ENCODE results near the gene U2AF1L4. TPM values are rescaled to one million over a fixed set of nuclear protein-coding genes. Genes with fewer than 3 reads are reported as not detected.

U2AF1L4 gene
- total and polyA plus RNA-seq, 2 donors: 19.8 to 45.0 TPM

DNA sequence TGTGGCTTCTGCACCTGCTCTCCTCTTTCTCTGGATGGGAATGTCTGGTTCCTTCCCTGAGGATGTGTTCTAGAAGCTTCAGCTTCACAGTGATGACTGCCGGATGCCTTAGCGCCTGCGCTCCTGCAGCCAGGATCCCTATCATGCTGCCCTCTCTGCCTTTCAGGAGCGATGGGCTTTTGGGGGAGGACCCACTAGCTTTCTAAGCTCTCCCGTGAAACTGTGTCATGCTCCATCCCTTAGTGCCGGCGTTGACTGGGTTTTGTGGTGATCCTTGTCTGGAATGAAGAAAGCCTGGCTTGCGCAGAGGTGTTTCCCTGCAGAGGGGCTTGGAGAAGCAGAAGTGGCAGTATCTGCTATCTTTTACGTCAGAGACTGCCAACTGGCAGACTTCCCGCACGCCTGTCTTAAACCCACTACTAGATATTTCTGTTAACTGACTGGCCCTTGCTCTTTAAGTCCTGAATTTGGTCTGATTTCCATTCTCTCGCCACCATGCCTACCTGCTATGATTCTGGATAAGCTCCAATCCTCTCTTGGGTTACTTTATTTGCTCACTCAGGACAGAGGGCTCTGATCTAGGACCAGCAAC is 31.2 kb downstream of the U2AF1L4 start:
- no peaks in the 10 kb centered on the region for H3K36me3 ChIP-seq (ENCODE audit: control insufficient read depth in 2 of 2, insufficient read depth in 2 of 2, low read length in 1 of 2)
- no peak for DNase-seq (ENCODE audit: low read depth in 6 of 9, low spot score in 9 of 9)
- H3K4me1 ChIP-seq (ENCODE audit: control insufficient read depth in 2 of 2, insufficient read depth in 2 of 2, low read length in 2 of 2): peaks cover 15 to 28% of the 10 kb centered on the region in 2 donors
- no peaks in the 10 kb centered on the region for H3K9me3 ChIP-seq (ENCODE audit: control insufficient read depth in 2 of 2, insufficient read depth in 1 of 2, low read length in 1 of 2)
- no peak overlapping the region for H3K4me3 ChIP-seq (ENCODE audit: low read length in 2 of 2)
- H3K27ac ChIP-seq (ENCODE audit: low read depth in 1 of 2, low read length in 1 of 2): no peak overlapping the region
- peaks cover 9 to 39% of the 10 kb centered on the region in 2 donors for H3K27me3 ChIP-seq (ENCODE audit: control insufficient read depth in 2 of 2, insufficient read depth in 1 of 2, low read length in 1 of 2)
- WGBS: 95% methylated on average over 12 of the region's 12 CpGs

GRCh38 chr19:35713506-35713850 is 31.7 kb downstream of the U2AF1L4 start:
- H3K36me3 ChIP-seq (ENCODE audit: control insufficient read depth in 2 of 2, insufficient read depth in 2 of 2, low read length in 1 of 2): no peaks in the 10 kb centered on the region
- no peak for DNase-seq (ENCODE audit: low read depth in 6 of 9, low spot score in 9 of 9)
- H3K9me3 ChIP-seq (ENCODE audit: control insufficient read depth in 2 of 2, insufficient read depth in 1 of 2, low read length in 1 of 2): no peaks in the 10 kb centered on the region
- no peak overlapping the region for H3K27ac ChIP-seq (ENCODE audit: low read depth in 1 of 2, low read length in 1 of 2)
- peaks cover 12 to 23% of the 10 kb centered on the region in 2 donors for H3K4me1 ChIP-seq (ENCODE audit: control insufficient read depth in 2 of 2, insufficient read depth in 2 of 2, low read length in 2 of 2)
- 57% methylated on average over 2 of the region's 2 CpGs for WGBS
- H3K4me3 ChIP-seq (ENCODE audit: low read length in 2 of 2): no peak overlapping the region
- H3K27me3 ChIP-seq (ENCODE audit: control insufficient read depth in 2 of 2, insufficient read depth in 1 of 2, low read length in 1 of 2): peaks cover 9 to 39% of the 10 kb centered on the region in 2 donors

GRCh38 chr19:35712567-35713505 is 32.4 kb downstream of the U2AF1L4 start:
- Histone ChIP-seq H3K4me1 (ENCODE audit: control insufficient read depth in 2 of 2, insufficient read depth in 2 of 2, low read length in 2 of 2) (peaks cover 12 to 23% of the 10 kb centered on the region in 2 donors), H3K27me3 (ENCODE audit: control insufficient read depth in 2 of 2, insufficient read depth in 1 of 2, low read length in 1 of 2) (peaks cover 9 to 39% of the 10 kb centered on the region in 2 donors), H3K4me3 (ENCODE audit: low read length in 2 of 2) (no peak overlapping the region), H3K9me3 (ENCODE audit: control insufficient read depth in 2 of 2, insufficient read depth in 1 of 2, low read length in 1 of 2) (no peaks in the 10 kb centered on the region), H3K36me3 (ENCODE audit: control insufficient read depth in 2 of 2, insufficient read depth in 2 of 2, low read length in 1 of 2) (no peaks in the 10 kb centered on the region), H3K27ac (ENCODE audit: low read depth in 1 of 2, low read length in 1 of 2) (no peak overlapping the region)
- 87% methylated on average over 11 of the region's 11 CpGs for WGBS
- no peak for DNase-seq (ENCODE audit: low read depth in 6 of 9, low spot score in 9 of 9)

- H3K36me3 ChIP-seq (ENCODE audit: control insufficient read depth in 2 of 2, insufficient read depth in 2 of 2, low read length in 1 of 2): no peaks in the 10 kb centered on the region
- 88% methylated on average over 13 of the region's 13 CpGs for WGBS
- H3K27ac ChIP-seq (ENCODE audit: low read depth in 1 of 2, low read length in 1 of 2): no peak overlapping the region
- peaks cover 5 to 27% of the 10 kb centered on the region in 2 donors for H3K27me3 ChIP-seq (ENCODE audit: control insufficient read depth in 2 of 2, insufficient read depth in 1 of 2, low read length in 1 of 2)
- H3K4me3 ChIP-seq (ENCODE audit: low read length in 2 of 2): no peak overlapping the region
- no peaks in the 10 kb centered on the region for H3K9me3 ChIP-seq (ENCODE audit: control insufficient read depth in 2 of 2, insufficient read depth in 1 of 2, low read length in 1 of 2)
- H3K4me1 ChIP-seq (ENCODE audit: control insufficient read depth in 2 of 2, insufficient read depth in 2 of 2, low read length in 2 of 2): peaks cover 6 to 12% of the 10 kb centered on the region in 2 donors
- DNase-seq (ENCODE audit: low read depth in 6 of 9, low spot score in 9 of 9): no peak
Measured at GRCh38 chr19:35710784-35711723, 34.2 kb downstream of the U2AF1L4 start.

DNA sequence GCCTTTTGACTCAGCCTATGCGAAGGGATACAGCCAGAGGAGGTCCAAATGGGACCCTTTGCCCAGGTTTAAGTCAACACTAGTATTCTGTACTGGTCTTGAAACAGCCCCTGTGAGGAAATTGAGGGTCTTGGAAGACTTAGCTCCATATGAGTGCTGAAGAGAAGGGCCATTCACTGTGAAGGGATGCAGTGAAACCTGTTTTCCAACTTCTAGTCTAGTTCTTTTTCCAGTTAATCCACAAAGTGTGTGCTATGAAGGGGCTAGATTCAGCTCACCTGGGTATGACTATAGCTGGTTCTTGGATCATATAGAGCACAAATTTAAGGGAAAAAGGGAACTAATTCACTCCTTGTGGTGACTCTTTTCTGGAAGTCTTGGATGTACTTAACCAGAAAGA is 36.8 kb downstream of the U2AF1L4 start:
- 96% methylated on average over 1 of the region's 1 CpG for WGBS
- Histone ChIP-seq H3K9me3 (ENCODE audit: control insufficient read depth in 2 of 2, insufficient read depth in 1 of 2, low read length in 1 of 2) (no peaks in the 10 kb centered on the region), H3K27me3 (ENCODE audit: control insufficient read depth in 2 of 2, insufficient read depth in 1 of 2, low read length in 1 of 2) (peaks cover 2 to 19% of the 10 kb centered on the region in 2 donors), H3K27ac (ENCODE audit: low read depth in 1 of 2, low read length in 1 of 2) (no peak overlapping the region), H3K4me1 (ENCODE audit: control insufficient read depth in 2 of 2, insufficient read depth in 2 of 2, low read length in 2 of 2) (peaks cover 0 to 5% of the 10 kb centered on the region in 2 donors), H3K4me3 (ENCODE audit: low read length in 2 of 2) (no peak overlapping the region), H3K36me3 (ENCODE audit: control insufficient read depth in 2 of 2, insufficient read depth in 2 of 2, low read length in 1 of 2) (no peaks in the 10 kb centered on the region)
- DNase-seq (ENCODE audit: low read depth in 6 of 9, low spot score in 9 of 9): no peak

DNA sequence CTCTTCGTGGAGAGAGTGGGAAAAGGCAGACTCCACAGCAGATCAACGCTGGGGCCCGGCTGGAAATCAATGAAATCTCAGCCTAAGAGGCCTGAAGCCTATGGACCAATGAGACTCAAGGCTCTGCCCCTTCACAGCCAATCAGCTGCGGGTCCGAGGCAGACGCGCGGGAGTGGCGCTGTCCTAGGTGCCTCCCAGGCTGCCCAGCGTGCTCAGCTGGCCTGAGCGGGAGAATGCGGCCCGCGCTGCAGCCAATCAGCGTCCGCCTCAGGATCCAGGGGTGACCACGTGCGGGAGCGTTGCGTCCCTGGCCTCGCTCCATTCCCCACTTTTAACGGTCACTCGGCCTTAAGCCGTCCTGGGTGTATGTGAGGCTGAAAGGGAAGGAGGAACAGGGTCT is 41.0 kb downstream of the U2AF1L4 start, which contains the start of gene ZBTB32:
Gene ZBTB32, plus strand, starts transcription at position 341 of the 400 bp plus-strand sequence. CDS start 10,069 bp downstream, outside the sequence.
- H3K27me3 ChIP-seq (ENCODE audit: control insufficient read depth in 2 of 2, insufficient read depth in 1 of 2, low read length in 1 of 2): peaks cover 3 to 28% of the 10 kb centered on the region in 2 donors
- H3K4me1 ChIP-seq (ENCODE audit: control insufficient read depth in 2 of 2, insufficient read depth in 2 of 2, low read length in 2 of 2): peaks cover 0 to 10% of the 10 kb centered on the region in 2 donors
- no peaks in the 10 kb centered on the region for H3K36me3 ChIP-seq (ENCODE audit: control insufficient read depth in 2 of 2, insufficient read depth in 2 of 2, low read length in 1 of 2)
- no peaks in the 10 kb centered on the region for H3K9me3 ChIP-seq (ENCODE audit: control insufficient read depth in 2 of 2, insufficient read depth in 1 of 2, low read length in 1 of 2)
- no peak within 1 kb of the TSS for H3K4me3 ChIP-seq (ENCODE audit: low read length in 2 of 2)
- no peak within 1 kb of the TSS for H3K27ac ChIP-seq (ENCODE audit: low read depth in 1 of 2, low read length in 1 of 2)
- 45% methylated on average over 24 of the region's 24 CpGs for WGBS
- DNase-seq (ENCODE audit: low read depth in 6 of 9, low spot score in 9 of 9): peak in 1 of 9 donors; percentile 29

- DNase-seq (ENCODE audit: low read depth in 6 of 9, low spot score in 9 of 9): no peak
- H3K27ac ChIP-seq (ENCODE audit: low read depth in 1 of 2, low read length in 1 of 2): no peak overlapping the region
- H3K4me3 ChIP-seq (ENCODE audit: low read length in 2 of 2): no peak overlapping the region
- peaks cover 3 to 30% of the 10 kb centered on the region in 2 donors for H3K27me3 ChIP-seq (ENCODE audit: control insufficient read depth in 2 of 2, insufficient read depth in 1 of 2, low read length in 1 of 2)
- H3K36me3 ChIP-seq (ENCODE audit: control insufficient read depth in 2 of 2, insufficient read depth in 2 of 2, low read length in 1 of 2): no peaks in the 10 kb centered on the region
- H3K4me1 ChIP-seq (ENCODE audit: control insufficient read depth in 2 of 2, insufficient read depth in 2 of 2, low read length in 2 of 2): peaks cover 0 to 10% of the 10 kb centered on the region in 2 donors
- WGBS: 60% methylated on average over 9 of the region's 9 CpGs
- H3K9me3 ChIP-seq (ENCODE audit: control insufficient read depth in 2 of 2, insufficient read depth in 1 of 2, low read length in 1 of 2): no peaks in the 10 kb centered on the region
Measured at GRCh38 chr19:35703343-35703742, 41.9 kb downstream of the U2AF1L4 start.

DNA sequence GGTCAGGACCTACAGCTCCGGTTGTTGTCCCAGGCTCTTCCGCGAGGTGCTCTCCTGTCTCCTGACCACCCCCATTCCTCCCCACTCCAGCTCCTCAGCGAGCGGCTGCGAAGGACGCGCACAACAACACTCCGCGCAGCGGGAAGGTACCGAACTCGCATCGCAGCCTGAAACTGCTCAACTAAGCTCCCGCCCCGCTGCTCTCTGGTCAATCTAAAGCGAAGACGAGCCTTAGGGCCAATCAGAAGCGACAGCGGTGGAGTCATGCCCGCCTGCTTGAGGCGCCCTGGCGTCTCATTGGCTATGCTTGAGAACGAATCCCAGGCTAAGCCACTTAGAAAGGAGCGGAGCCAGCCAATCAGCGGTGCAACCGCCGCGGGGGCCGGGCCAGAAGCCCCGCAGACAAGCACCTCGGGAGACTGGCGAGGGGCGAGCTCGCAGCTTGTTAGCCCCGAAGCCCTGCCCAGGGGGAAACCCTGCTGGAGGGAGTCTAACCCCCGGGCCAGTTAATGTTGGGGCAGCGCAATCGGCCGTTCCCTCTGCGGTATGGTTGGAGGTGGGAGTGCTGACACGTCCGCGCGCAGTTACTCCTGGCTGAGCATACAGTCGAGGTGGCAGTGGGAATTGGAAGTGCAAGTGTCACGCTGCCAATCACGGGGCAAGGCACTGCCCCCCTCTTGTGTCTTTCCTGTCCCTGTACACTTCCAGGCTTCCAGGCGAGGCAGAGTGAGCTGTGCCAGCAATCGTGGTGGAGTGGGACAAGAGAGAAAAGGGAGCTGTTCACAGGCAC is 42.8 kb downstream of the U2AF1L4 start:
- Histone ChIP-seq H3K4me1 (ENCODE audit: control insufficient read depth in 2 of 2, insufficient read depth in 2 of 2, low read length in 2 of 2) (peaks cover 0 to 10% of the 10 kb centered on the region in 2 donors), H3K4me3 (ENCODE audit: low read length in 2 of 2) (peak overlapping the region; percentile 45 to 53), H3K27me3 (ENCODE audit: control insufficient read depth in 2 of 2, insufficient read depth in 1 of 2, low read length in 1 of 2) (peaks cover 3 to 30% of the 10 kb centered on the region in 2 donors), H3K36me3 (ENCODE audit: control insufficient read depth in 2 of 2, insufficient read depth in 2 of 2, low read length in 1 of 2) (no peaks in the 10 kb centered on the region), H3K9me3 (ENCODE audit: control insufficient read depth in 2 of 2, insufficient read depth in 1 of 2, low read length in 1 of 2) (no peaks in the 10 kb centered on the region), H3K27ac (ENCODE audit: low read depth in 1 of 2, low read length in 1 of 2) (peak overlapping the region in 1 of 2 donors; percentile 30)
- peak; percentile 84 to 97 (median 93) for DNase-seq (ENCODE audit: low read depth in 6 of 9, low spot score in 9 of 9)
- WGBS: under 1% methylated on average over 50 of the region's 50 CpGs

Data from thymus (tissue), 11 donors.